ENCODE measurements around the gene POGLUT3.

- TF ChIP-seq POLR2A (IDR thresholded peaks at IDR 0.05) (no peak), EP300 (IDR thresholded peaks at IDR 0.05) (no peak)
- TF ChIP-seq, protein P1, sequence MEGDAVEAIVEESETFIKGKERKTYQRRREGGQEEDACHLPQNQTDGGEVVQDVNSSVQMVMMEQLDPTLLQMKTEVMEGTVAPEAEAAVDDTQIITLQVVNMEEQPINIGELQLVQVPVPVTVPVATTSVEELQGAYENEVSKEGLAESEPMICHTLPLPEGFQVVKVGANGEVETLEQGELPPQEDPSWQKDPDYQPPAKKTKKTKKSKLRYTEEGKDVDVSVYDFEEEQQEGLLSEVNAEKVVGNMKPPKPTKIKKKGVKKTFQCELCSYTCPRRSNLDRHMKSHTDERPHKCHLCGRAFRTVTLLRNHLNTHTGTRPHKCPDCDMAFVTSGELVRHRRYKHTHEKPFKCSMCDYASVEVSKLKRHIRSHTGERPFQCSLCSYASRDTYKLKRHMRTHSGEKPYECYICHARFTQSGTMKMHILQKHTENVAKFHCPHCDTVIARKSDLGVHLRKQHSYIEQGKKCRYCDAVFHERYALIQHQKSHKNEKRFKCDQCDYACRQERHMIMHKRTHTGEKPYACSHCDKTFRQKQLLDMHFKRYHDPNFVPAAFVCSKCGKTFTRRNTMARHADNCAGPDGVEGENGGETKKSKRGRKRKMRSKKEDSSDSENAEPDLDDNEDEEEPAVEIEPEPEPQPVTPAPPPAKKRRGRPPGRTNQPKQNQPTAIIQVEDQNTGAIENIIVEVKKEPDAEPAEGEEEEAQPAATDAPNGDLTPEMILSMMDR (IDR thresholded peaks at IDR 0.05), result no peak
These were observed 31.8 kb downstream of the POGLUT3 start for GRCh38 chr11:108466405-108466804.
